DMS79 treated with DMSO at 0.1 percent for 48 hours (cell line): ENCODE measurements around the gene GP1BA.
A peak's percentile ranks its signal among the peaks of the same experiment; 100 is the strongest.
"Not testable (repeated sequence)": the region's sequence is repeated elsewhere in the genome, so short reads cannot be mapped to it uniquely, and the experiment has no call there.

Source experiments
- DNase-seq: peaks from one replicate; lab custom pipeline; 2025; lab: John Stamatoyannopoulos, UW

GP1BA gene

GRCh38 chr17:4901648-4902344 is 30.3 kb upstream of the GP1BA start:
- DNase-seq, result no peak

DNA sequence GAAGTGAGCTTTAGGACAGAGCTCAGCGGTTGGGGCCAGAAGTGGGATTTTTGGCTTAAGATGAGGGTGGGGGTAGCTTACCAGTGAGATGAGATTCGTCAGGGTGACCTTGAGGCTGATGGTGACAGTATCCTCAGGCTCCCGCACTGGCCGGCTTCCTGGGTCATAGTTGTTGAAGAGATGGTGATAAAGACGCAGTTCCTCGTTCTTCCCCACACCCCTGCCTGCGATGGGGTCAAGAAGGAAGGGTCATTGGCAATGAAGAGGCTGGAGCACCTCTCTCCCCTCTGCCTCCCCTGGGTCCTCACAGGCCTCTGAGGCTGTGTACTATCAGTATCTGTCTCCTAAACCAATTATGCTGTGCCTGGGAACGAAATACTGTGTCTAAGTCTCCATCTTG is 29.5 kb upstream of the GP1BA start:
- DNase-seq, result no peak

GRCh38 chr17:4903051-4903818 is 28.8 kb upstream of the GP1BA start, which contains the start of gene CHRNE:
TSS of gene CHRNE (minus strand) at chr17:4903098. CDS start at chr17:4903063, 35 bp downstream.
- DNase-seq, result peak; percentile 86

DNA sequence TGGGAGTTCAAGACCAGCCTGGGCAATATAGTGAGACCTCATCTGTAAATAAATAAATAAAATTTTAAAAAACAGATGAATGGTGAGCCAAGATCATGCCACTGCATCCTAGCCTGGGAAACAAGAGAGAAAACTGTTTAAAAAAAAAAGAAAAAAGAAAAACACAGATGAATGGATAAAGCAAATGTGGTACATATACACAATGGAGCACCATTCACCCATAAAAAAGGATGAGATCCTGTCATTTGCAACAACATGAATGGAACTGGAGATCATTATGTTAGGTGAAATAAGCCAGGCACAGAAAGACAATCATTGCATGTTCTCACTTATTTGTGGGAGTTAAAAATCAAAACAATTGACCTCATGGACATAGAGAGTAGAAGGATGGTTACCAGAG is 25.4 kb upstream of the GP1BA start:
- not testable (repeated sequence) for DNase-seq

DNA sequence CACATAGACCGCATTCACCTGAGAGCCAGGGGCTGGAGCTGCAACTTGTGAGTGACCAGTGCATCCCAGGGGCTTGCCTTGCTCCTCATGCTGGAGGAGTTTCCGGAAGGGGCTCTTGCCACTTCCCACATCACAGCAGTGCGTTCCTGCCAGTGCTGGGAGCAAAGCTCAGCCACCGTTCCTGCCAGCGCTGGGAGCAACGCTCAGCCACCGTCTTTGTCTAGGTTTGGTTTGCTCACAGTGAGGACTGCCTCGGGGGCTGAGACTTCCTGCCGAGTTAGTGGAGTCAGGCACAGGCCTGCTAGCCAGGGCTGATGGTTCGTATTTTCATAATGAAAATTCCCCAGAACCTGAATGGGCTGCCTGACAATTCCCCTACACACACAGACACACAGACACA is 23.8 kb upstream of the GP1BA start:
- no peak for DNase-seq

DNA sequence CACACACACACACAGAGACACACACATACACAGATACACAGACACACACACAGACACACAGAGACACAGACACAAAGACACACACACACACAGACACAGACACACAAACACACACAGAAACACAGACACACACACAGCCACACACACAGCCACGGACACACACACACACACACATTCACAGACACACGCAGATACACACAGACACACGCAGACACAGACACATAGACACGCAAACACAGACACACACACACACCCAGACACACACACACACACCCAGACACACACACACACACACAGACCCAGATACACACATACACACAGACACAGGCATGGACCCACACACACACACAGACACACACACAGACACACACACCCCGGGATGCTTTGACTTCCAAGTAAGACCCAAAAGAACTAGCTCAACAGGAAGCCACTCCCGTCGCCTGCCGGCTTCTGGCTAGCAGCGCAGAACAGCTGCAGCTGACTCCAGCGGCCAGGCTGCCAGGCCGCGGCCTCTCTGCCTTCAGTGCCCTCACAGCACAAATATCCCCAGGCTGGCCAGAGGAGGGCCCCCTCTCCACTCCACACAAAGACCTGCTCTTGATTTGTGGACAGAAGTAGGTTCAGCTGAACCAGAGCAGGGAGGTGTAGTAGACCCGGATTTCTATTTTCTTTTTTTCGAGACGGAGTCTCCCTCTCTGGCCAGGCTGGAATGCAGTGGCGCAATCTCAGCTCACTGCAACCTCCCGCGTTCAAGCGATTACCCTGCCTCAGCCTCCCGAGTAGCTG is 23.2 kb upstream of the GP1BA start:
- DNase-seq, result peak; percentile 78

DNA sequence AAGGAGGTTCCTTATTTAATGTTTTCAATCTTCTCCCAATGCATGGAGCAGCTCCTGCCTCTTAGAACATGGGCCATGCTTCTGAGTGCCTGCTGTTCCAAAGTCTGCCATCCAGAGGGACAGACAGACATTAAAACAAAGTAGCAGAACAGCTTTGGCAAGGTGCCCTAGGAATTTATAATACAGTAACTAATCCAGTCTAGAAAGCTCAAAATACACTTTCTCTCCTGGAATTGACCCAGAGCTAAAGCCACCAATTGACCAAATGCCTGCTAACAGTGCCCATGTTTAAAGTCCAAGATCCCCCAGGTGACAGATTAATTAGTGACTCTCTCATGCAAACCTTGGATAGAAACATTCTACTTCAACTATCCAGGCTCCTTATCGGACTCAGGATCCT is 18.1 kb upstream of the GP1BA start:
- no peak for DNase-seq

DNA sequence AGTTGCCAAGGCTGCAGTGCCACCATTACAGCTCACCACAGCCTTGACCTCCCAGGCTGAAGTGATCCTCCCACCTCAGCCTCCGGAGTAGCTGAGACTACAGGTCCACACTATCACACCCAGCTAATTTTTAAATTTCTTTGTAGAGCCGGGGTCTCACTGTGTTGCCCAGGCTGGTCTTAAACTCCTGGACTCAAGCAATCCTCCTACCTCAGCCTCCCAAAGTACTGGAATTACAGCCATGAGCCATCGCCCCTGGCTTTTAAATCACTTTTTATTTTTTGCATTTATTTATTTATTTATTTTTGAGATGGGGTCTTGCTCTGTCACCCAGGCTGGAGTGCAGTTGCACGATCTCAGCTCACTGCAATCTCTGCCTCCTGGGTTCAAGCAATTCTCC is 17.5 kb upstream of the GP1BA start:
- not testable (repeated sequence) for DNase-seq

DNA sequence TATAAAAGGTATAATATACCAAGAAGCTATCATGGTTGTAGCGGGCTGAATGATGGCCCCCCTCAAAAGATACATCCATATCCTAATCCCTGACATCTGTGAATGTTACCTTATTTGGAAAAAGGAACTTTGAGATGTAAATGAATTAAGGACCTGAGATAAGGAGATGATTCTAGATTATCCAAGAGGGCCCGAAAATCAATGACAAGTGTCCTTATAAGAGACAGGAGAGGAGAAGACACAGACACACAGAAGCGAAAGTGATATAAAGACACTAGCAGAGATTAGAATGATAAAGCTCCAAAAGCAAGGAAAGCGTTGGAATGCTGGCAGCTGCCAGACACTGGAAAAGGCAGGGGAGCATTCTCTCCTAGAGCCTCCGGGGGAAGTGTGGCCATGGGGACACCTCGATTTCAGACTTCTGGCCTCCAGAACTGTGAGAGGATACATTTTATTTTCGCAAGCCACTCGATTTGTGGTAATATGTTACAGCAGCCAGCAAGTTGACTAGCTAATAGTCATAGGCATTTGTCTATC is 12.5 kb upstream of the GP1BA start:
- no peak for DNase-seq

- DNase-seq, result no peak
Observed at GRCh38 chr17:4920351-4921048, 11.6 kb upstream of the GP1BA start.

DNA sequence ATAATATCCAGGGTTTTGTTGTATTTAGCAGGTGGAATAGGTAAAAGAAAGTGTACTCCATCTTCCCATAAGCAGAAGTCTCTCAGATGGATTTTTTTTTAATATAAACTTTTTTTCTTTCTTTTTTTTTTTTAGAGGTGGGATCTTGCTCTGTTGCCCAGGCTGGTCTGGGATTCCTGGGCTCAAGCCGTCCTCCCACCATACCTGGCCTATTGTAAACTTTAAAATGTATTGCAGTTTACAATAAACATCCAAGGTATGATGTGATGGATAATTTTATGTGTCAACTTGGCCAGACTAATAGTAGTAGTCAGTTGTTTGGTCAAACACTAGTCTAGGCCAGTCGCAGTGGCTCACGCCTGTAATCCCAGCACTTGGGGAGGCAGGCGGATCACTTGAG is 10.8 kb upstream of the GP1BA start:
- DNase-seq, result no peak

GRCh38 chr17:4926577-4927335 is 5.3 kb upstream of the GP1BA start:
- DNase-seq, result not testable (repeated sequence)

GRCh38 chr17:4928881-4929280 is 3.2 kb upstream of the GP1BA start:
- DNase-seq, result no peak

- no peak for DNase-seq
Observed at GRCh38 chr17:4932756-4933155, 679 bp downstream of the GP1BA start.

DNA sequence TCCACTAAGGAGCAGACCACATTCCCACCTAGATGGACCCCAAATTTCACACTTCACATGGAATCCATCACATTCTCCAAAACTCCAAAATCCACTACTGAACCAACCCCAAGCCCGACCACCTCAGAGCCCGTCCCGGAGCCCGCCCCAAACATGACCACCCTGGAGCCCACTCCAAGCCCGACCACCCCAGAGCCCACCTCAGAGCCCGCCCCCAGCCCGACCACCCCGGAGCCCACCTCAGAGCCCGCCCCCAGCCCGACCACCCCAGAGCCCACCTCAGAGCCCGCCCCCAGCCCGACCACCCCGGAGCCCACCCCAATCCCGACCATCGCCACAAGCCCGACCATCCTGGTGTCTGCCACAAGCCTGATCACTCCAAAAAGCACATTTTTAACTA is 1.6 kb downstream of the GP1BA start:
- no peak for DNase-seq

- DNase-seq, result peak; percentile 67
Observed at GRCh38 chr17:4934173-4934979, 2.3 kb downstream of the GP1BA start.

DNA sequence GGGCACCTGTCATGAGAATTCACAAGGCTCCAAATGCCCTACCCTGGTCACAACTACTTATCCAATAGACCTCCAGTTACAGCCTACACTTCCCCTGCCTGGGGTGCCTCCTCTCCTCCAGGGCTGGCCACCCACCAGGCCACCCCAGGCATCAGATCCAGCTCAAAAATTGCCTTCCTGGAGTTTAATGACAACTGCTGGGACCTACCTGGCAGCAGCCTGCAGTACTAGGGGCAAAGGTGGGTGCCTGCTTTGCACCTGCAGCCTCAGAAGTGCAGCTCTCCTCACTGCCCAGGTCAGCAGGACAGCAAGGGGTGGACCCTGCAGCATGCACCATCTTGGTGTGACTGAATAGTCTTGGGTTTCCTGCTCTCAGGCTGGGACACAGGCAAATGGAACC is 3.6 kb downstream of the GP1BA start:
- no peak for DNase-seq

GRCh38 chr17:4936436-4936835 is 4.4 kb downstream of the GP1BA start:
- no peak for DNase-seq

GRCh38 chr17:4937553-4937952 is 5.5 kb downstream of the GP1BA start:
- no peak for DNase-seq

GRCh38 chr17:4938069-4938491 is 6.0 kb downstream of the GP1BA start:
- no peak for DNase-seq
